B cell (primary cell): Measurements from ENCODE around the gene CHFR. TPM values are rescaled to one million over a fixed set of nuclear protein-coding genes. Genes with fewer than 3 reads are reported as not detected.

Source experiments
- ATAC-seq: fragments of 200-7000 bp; cut with Tn5 transposase; one replicate; pipeline ENCODE4 v1.10.0; 2021; ENCODE audit warnings: low read depth, mild to moderate bottlenecking, moderate number of reproducible peaks, moderate library complexity
- CTCF ChIA-PET: fragments of 350-600 bp; sonication (Branson Sonifier 250); formaldehyde crosslinking; loops from one replicate; lab custom pipeline; 2021; ENCODE audit warnings: antibody characterized with exemption, inconsistent platforms; lab: Charles Lee
- POLR2A ChIA-PET: fragments of 350-600 bp; sonication (Branson Sonifier 250); formaldehyde crosslinking; loops from one replicate; lab custom pipeline; 2021; ENCODE audit warnings: antibody characterized with exemption; lab: Charles Lee
- DNase-seq: peaks from one replicate; pipeline ENCODE4 v3.0.0; 2013
- H2AFZ ChIP-seq: 2 replicates; pipeline ENCODE4 v1.6.1; 2012; ENCODE audit warnings: mild to moderate bottlenecking, low read depth, low read length; ENCODE audit not compliant: insufficient read depth, poor library complexity, severe bottlenecking
- H3K27ac ChIP-seq, 2 donors: 1 replicate in 1 of 2; 2 replicates in 1 of 2; pipeline ENCODE4 v1.5.1; 2012 to 2013; ENCODE audit warnings: low read length in 2 of 2, mild to moderate bottlenecking in 2 of 2, moderate library complexity in 1 of 2
- H3K27me3 ChIP-seq, 4 experiments: fragments of 200-600 bp in 1 of 4; sonication (generic) in 1 of 4; replicated peaks in 1 of 4; 1 replicate in 2 of 4; 2 replicates in 2 of 4; pipeline versions ENCODE4 v1.6.1 to v1.7.0; 2013 to 2016; ENCODE audit warnings: low read length in 3 of 4, mild to moderate bottlenecking in 2 of 4, mixed read lengths in 1 of 4, moderate library complexity in 1 of 4; ENCODE audit not compliant: insufficient read depth in 4 of 4, control insufficient read depth in 3 of 4; ENCODE audit errors: control extremely low read depth in 1 of 4
- H3K36me3 ChIP-seq, 2 experiments: replicated peaks in 1 of 2; 1 replicate in 1 of 2; 2 replicates in 1 of 2; pipeline versions ENCODE4 v1.6.1 to v1.7.1; 2013; ENCODE audit warnings: low read length in 1 of 2; ENCODE audit not compliant: insufficient read depth in 2 of 2, control insufficient read depth in 1 of 2; ENCODE audit errors: control extremely low read depth in 1 of 2, extremely low read depth in 1 of 2
- H3K4me1 ChIP-seq, 2 donors: fragments of 200-600 bp in 1 of 2; sonication (generic) in 1 of 2; 1 replicate in 1 of 2; 2 replicates in 1 of 2; pipeline versions ENCODE4 v1.5.1 to v1.6.1; 2013 to 2017; ENCODE audit warnings: low read length in 2 of 2; ENCODE audit not compliant: control insufficient read depth in 2 of 2, insufficient read depth in 2 of 2
- H3K4me2 ChIP-seq: replicated peaks from 2 replicates; pipeline ENCODE3; 2012; ENCODE audit warnings: mild to moderate bottlenecking, low read depth, low read length; ENCODE audit not compliant: poor library complexity, severe bottlenecking
- H3K4me3 ChIP-seq, 5 experiments: fragments of 200-600 bp in 1 of 5; sonication (generic) in 1 of 5; 1 replicate in 3 of 5; 2 replicates in 2 of 5; pipeline versions ENCODE4 v1.5.1 to v1.7.0; 2011 to 2016; ENCODE audit warnings: low read length in 4 of 5, mild to moderate bottlenecking in 4 of 5, low read depth in 2 of 5, control low read depth in 1 of 5, moderate library complexity in 1 of 5; ENCODE audit not compliant: insufficient read depth in 1 of 5; ENCODE audit errors: control extremely low read depth in 1 of 5, extremely low read depth in 1 of 5
- H3K79me2 ChIP-seq: fragments of 200-600 bp; sonication (generic); one replicate; pipeline ENCODE4 v1.6.0; 2016; ENCODE audit warnings: low read length; ENCODE audit not compliant: control insufficient read depth, insufficient read depth
- H3K9ac ChIP-seq: fragments of 200-600 bp; sonication (generic); 2 replicates; pipeline ENCODE4 v1.6.1; 2017; ENCODE audit warnings: mild to moderate bottlenecking, low read length, moderate library complexity
- H3K9me3 ChIP-seq, 3 donors: one replicate each; pipeline versions ENCODE4 v1.6.1 to v1.7.1; 2013; ENCODE audit warnings: low read length in 2 of 3; ENCODE audit not compliant: control insufficient read depth in 2 of 3, insufficient read depth in 1 of 3; ENCODE audit errors: control extremely low read depth in 1 of 3
- H4K20me1 ChIP-seq: 2 replicates; pipeline ENCODE4 v1.6.0; 2012; ENCODE audit warnings: mild to moderate bottlenecking, low read length; ENCODE audit not compliant: insufficient read depth, control insufficient read depth, poor library complexity, severe bottlenecking
- H3K27ac Mint-ChIP-seq: one replicate; pipeline ENCODE4 v1.8.0; 2021; ENCODE audit warnings: mixed read lengths
- H3K27me3 Mint-ChIP-seq: one replicate; pipeline ENCODE4 v1.8.0; 2021; ENCODE audit warnings: mixed read lengths
- H3K4me1 Mint-ChIP-seq: one replicate; pipeline ENCODE4 v1.8.0; 2021; ENCODE audit warnings: mixed read lengths
- H3K4me3 Mint-ChIP-seq: one replicate; pipeline ENCODE4 v1.8.0; 2021; ENCODE audit warnings: mixed read lengths
- H3K9me3 Mint-ChIP-seq: one replicate; pipeline ENCODE4 v1.8.0; 2022; ENCODE audit warnings: mixed read lengths; ENCODE audit not compliant: insufficient read depth
- CTCF ChIP-seq: fragments of 200-600 bp; IDR thresholded peaks from one replicate; pipeline ENCODE4 v1.8.0; 2022; ENCODE audit warnings: antibody characterized with exemption, mild to moderate bottlenecking
- EZH2 ChIP-seq: IDR thresholded peaks from 2 replicates; pipeline ENCODE4 v1.6.1; 2012; ENCODE audit warnings: borderline replicate concordance, low read depth, mild to moderate bottlenecking, moderate library complexity, low read length; ENCODE audit not compliant: insufficient read depth, poor library complexity, severe bottlenecking
- WGBS: methylation state at CpG from one replicate; pipeline ENCODE4 v1.1.5; 2013; ENCODE audit warnings: missing lambda C conversion rate; ENCODE audit not compliant: insufficient coverage; 5-methylcytosine and 5-hydroxymethylcytosine counted together
- intact Hi-C: fragments of 100-400 bp; cut with micrococcal nuclease; formaldehyde crosslinking; loops from one replicate; pipeline ENCODE4 v1.10.0; 2022
- polyA plus RNA-seq: library from polyadenylated mRNA; depleted of rRNA; stranded (reverse); fragments of >200 nt; gene quantifications from 2 replicates; pipeline ENCODE4 v1.2.3, GENCODE V29; 2012
- total RNA-seq, 2 donors: library from RNA; stranded (reverse); fragments of 120-200 nt in 1 of 2; gene quantifications; 1 replicate in 1 of 2; 2 replicates in 1 of 2; pipeline versions ENCODE4 v1.2.3 to v1.2.4, GENCODE V29; 2013 to 2022

Gene CHFR
- total and polyA plus RNA-seq, 2 donors (not counting 1 experiment from before 2014, with no cell fraction given), result 83.8 to 92.5 TPM

GRCh38 chr12:132827763-132828703, 59.4 kb downstream of the CHFR start:
- Histone ChIP-seq H3K27me3 (no peaks in the 10 kb centered on the region), H3K79me2 (peaks cover 58% of the 10 kb centered on the region), H3K27ac (peak overlapping the region; percentile 38 to 99), H3K9ac (peak overlapping the region; percentile 88), H3K9me3 (no peaks in the 10 kb centered on the region), H3K4me3 (peak overlapping the region; percentile 76 to 90 (median 84)), H3K4me1 (peaks cover 27 to 32% of the 10 kb centered on the region in 2 donors), H3K36me3 (peaks cover 0 to 37% of the 10 kb centered on the region in 2 experiments), H4K20me1 (peaks cover 38% of the 10 kb centered on the region), H3K4me2 (peak overlapping the region; percentile 94), H2AFZ (peak overlapping the region; percentile 85)
- H3K4me3 Mint-ChIP-seq, result peak overlapping the region; percentile 89
- DNase-seq (no peak), ATAC-seq (no peak)
- no peaks in the 10 kb centered on the region for H3K27me3 Mint-ChIP-seq
- WGBS, result 6% methylated on average over 55 of the region's 59 CpGs
- intact Hi-C loops, result loop anchor here (2.0 to 5.0 kb wide), 5 partner anchors 81 to 746 kb away; partner anchors contain the start of genes ZNF10, ZNF605, ZNF84 and ZNF891
- POLR2A ChIA-PET, result interaction anchor here (0.6 to 3.0 kb wide), 7 partner anchors 8 to 252 kb away, joined by 4 to 24 read pairs (median 6); partner anchors contain the start of genes PGAM5 and ZNF605
- H3K9me3 Mint-ChIP-seq, result no peaks in the 10 kb centered on the region
- H3K27ac Mint-ChIP-seq, result peak overlapping the region; percentile 89
- CTCF ChIA-PET, result interaction anchor here (1.7 kb wide), 1 partner anchor 77 kb away, joined by 5 read pairs; no protein-coding TSS in a partner anchor
- H3K4me1 Mint-ChIP-seq, result peaks cover 44% of the 10 kb centered on the region
- TF ChIP-seq EZH2, result no peak
- TF ChIP-seq CTCF, result no peak
